NCI-H524 treated with DMSO at 0.1 percent for 48 hours (cell line): ENCODE data around the gene AKAP12.

ENCODE experiments used
- DNase-seq: peaks from one replicate; lab custom pipeline; 2025; lab: John Stamatoyannopoulos, UW

The AKAP12 gene

DNA sequence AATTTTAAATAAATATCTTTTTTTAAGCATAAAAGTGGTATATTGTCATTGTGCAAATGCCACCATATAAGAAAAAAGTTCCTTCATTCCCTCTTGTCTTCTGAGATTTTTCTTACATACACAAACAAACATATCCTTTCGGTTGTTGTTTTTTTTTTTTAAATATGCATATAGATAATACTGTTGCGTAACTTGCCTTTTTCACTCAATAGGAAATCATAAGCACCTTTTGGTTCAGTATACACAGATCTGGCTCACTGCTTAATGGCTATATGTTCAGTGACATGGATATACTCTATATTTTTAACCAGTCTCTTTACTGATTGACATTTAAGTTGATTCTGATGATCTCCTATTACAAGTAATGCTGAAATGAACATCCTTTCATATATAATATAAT lies 40.1 kb downstream of the AKAP12 start:
- no peak for DNase-seq

DNA sequence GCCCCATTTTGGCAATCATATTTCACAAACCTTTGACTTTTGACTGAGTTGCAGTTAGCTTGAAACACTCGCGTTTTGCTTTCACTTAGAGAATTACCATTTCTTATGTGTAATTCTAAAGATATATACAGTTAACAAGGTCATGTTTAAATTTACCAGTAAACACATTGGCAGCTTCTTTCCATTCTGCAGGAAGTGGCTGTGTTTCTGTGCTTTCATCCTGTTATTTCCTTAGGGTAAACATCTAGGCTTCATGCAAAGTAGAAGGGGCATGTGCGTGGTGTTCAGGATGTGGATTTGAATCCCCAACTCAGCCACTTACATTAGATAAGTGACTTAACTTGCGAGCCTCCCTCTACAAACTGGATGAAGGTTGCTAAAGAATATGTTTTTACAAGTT lies 41.1 kb downstream of the AKAP12 start:
- DNase-seq = no peak

DNA sequence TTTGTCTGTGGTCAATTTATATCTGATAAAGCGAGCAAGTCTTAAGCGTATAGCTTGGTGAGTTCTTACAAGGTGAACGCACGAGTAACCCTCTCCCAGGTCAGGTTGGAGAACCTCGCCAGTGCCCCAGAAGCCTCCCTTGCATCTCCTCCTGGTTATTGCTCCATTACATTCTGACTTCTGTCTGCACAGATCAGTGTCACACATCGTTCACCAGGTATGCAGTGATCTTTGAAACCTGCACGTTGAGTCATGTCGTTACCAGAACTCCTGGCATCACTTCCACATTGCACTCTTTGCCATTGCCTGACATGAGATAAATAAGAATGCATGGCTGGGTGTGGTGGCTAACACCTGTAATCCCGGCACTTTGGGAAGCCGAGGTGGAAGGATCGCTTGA lies 44.2 kb downstream of the AKAP12 start:
- no peak for DNase-seq

- DNase-seq = no peak
Observed at GRCh38 chr6:151284548-151285017, 44.8 kb downstream of the AKAP12 start.

- DNase-seq = no peak
Observed at GRCh38 chr6:151285122-151285521, 45.4 kb downstream of the AKAP12 start.

DNA sequence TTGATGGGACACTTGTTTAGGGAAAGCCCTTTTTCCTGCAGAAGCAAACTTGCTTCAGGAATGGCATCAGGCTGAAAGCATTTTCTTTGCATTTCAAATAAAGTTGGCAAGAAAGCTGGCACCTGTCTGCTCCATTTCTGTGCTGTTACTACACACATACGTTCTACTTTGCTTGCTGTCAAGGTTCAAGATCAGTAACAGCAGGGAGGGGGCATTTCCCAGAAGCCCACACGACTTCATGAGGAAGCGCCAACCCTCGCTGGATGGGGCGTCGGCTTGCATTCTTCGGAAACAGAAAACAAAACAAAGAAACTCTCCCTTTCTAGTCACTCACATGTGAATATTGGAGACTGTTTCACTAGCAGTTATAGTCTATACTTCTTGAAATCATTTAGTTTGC lies 46.4 kb downstream of the AKAP12 start:
- no peak for DNase-seq

DNA sequence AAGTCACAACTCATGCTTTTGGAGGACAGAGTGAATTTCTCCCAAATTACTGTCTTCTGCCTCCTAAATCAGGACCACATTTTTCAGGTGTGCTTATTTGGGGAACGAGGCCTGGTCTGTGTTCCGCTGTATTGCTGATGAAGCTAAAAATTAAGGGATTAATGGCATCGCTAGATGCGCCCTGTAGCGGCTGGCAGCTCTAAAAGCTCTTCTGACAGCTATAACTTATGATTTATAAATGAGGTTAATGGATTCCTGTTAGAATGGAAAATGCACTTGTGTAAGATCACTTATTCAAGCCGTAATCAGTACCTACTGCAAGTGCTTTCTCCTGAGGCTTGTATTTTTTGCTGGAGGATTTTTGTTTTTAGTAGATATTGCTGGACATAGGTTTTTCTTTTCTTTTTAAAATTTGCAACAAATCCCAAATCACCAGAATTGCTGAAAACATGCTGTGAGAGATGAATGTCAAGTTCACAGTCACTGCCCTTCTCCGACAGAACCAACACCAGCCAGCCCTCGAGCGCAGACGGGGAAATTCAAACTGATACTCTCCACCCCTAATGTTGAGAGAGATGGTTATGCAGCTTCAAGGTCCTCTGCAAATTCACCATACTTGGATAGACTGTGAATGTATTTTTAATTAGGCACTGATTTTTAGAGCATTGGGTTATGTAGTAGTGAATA lies 49.1 kb downstream of the AKAP12 start:
- no peak for DNase-seq

GRCh38 chr6:151289399-151290007 lies 49.7 kb downstream of the AKAP12 start:
- DNase-seq = no peak

DNA sequence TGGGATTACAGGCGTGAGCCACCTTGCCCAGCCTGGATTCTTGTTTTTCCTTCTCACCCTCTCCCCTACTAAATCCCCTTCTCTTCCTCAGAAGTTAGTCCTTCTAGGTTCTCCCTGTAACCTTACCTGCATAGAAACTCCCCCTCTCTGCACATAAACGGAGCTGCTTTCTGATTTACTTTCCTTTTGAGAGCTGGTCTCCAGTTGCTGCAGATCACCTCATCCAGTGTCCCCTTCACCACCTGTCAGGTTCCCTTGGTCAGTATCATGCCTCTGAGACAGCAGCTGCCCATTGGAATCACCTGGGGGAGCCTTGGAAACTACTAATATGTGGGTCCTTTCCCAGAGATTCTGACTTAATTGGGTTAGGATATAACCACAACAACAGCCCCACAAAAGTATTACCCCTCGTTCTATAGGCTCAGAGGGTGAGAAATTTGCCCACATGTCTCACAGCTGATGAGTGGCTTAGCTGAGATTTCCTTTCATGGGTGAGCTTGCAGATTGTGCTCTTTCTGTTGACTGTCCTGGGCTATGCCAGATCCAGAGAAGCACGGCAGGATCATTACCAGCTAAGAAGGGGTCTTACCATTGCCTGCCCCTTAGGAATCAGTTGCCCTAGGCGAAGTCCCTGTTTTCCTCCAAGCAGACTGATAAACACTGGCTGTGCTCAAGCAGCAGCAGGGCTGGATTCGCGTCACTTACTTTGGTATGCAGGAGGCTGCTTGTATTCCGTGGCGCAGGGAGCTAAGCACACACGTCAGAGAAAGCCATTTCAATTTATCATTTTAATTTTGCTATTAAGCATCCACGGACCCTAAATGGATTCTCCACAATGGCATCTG lies 51.3 kb downstream of the AKAP12 start:
- no peak for DNase-seq

- no peak for DNase-seq
Observed at GRCh38 chr6:151291722-151292059, 51.9 kb downstream of the AKAP12 start.

DNA sequence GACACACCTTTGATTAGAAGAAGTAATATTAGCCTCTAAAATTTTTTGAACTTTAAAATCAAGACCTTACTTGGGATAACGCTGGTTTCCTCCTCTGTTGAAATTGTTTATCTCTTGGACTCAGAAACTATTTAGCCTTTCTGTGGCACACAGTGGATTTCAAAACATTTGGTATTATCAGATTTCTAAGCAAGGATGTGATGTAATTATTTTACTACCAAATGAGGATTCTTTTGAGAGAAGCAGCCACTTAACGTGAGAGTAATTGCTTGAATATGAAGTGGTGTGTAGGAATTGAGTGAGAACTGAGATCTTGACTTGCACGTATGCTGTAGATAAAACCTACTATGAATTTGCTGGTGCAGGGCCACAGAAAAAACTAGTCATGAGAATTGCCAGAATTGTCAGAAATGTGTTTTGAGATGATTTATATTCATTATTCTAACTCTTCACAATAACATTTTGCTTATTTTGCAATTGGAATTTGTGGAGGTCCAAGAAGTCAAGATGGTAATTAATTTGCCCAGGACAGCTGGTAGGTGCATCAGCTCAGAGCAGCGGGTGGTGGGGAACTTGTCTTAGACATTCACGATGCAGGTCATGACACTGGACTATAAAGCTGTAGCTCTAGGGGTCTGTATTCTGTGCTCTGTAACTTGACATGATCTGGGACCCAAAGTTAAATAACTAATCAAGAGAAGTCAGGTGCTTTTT lies 53.4 kb downstream of the AKAP12 start:
- DNase-seq = no peak

DNA sequence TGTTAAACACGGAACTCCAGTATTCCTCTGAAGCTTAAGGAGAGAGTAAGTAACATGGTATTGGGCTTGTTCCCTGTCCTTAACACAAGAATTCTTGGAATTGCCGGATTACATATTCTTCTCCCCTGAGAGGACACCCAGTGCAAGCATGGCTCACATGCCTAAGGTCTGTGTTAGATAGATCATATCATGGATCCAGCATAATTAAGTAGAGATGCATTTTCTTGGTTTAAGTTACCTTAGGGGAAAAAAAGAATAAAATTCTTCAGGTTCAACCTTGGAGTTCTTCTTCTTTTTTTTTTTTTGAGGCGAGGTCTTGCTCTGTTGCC lies 53.9 kb downstream of the AKAP12 start:
- no peak for DNase-seq

DNA sequence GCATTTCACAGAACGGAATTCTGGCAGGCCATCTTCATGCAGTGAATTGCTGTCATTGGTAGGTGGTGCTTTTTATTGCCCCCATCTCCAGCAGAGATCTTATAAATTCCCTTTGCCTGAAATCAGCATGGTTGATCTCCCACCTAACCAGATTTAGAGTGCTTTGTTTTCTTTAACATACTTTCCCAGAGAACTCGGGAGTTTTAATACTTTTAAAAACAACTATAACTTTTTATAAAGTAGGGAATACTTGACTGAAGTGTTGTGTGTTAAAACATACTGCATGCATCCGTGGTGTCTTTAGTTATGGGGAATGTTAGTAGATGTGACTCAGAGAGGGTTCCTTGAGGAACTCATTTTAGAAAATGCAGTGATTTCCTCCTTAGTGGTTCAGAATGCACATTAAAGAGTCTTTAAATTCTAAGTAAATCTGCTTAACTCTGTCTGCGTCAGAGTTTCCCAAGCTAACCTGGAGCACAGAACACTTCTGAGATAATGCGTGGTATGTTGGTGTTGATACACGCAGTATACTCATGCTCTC lies 54.9 kb downstream of the AKAP12 start:
- no peak for DNase-seq

- DNase-seq = no peak
Observed at GRCh38 chr6:151297886-151298285, 58.1 kb downstream of the AKAP12 start.

DNA sequence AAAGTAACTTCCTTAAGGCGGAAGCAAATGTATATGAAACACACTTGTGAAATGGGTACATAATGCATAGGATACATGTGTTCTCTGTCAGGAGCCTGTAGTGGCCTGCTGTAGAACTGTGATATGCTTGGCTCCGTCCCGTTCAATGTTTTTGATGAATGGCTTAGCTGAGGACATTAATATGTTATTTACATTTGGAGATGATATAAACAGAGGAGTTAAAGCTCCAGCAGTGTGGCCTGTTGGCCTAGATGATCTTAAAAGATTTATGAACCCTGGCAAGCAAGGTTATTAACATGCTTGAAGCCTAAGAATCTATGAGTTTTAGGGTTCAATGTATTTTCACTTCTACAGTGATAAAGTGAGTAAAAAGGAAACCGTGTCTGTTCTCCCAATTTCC lies 59.2 kb downstream of the AKAP12 start:
- no peak for DNase-seq

DNA sequence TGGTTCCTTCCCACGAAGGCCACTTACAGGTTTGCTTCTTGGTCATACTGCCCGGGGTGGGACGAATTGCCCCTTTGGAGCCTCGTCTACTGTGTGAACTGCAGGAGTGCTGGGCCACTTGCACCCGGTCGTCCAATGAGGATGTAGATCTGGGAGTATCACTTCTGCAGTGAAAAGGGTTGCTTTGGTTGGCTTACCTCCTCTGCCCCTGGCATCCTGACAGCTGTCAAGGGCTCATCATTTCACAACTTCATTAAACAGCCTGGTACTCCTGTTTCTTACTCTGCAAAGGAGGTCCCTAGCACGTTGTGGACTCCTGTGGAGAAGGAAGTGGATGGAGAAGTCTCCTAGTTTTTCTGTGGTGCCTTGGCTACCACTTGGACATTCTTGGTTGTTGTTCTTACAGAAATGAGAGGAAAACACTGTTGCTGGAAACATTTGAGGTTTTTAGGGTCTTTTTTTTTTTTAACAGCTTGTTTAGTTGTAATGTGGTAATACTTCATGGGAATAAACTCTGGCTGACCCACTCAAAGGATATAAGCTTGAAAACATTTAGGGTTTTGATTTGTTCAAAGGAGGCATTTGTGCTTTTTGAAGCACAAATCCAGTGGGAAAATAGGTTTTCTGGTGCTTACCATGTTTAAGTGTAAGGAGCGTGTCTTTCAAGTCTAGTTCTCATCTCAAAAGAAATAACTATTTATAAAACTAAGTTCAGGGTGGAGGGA lies 60.7 kb downstream of the AKAP12 start:
- peak; percentile 87 for DNase-seq

GRCh38 chr6:151301547-151301946 lies 61.8 kb downstream of the AKAP12 start:
- no peak for DNase-seq

GRCh38 chr6:151303231-151303630 lies 63.5 kb downstream of the AKAP12 start:
- no peak for DNase-seq

DNA sequence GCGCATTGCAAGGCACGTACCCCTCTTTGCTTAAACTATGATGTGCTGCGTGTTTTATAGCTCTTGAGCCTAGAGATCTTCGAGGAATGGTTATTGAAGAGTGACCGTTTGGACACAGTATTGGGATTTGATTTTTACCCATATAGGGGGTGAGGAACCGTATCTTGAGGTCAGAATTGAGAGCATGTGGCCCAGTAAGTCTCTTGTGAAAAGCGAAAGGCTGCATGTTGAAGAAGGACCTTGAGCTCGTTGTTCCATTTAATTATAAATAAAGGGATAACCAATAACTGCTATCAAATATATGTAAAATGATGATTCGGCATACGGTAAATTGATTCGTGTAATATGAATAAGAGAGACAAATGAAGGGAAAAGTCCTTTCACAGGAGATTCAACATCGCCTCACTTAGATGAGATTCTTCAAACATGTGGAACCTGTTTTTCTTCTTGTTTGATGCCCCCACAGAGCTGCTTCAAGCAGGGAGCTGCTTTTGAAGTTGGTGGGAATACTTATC lies 66.6 kb downstream of the AKAP12 start:
- DNase-seq = no peak

DNA sequence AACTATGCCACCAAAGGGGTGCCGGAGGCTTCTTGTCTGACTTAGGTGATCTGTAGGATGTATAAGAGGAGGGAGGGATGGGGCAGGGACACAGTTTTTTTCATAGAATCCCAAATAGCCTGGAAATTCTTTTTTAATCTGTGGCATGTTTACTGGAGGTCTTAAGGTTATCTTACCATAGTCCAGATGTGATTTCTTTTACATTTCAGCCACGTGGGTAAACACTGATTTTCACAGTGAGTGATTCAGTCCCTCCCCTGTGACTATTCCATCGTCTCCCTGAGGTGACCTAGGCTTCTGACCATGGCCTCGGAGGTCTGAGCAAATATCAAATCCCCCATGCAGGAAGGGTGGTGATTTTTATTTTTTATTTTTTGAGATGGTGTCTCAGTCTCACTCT lies 67.7 kb downstream of the AKAP12 start:
- no peak for DNase-seq

DNA sequence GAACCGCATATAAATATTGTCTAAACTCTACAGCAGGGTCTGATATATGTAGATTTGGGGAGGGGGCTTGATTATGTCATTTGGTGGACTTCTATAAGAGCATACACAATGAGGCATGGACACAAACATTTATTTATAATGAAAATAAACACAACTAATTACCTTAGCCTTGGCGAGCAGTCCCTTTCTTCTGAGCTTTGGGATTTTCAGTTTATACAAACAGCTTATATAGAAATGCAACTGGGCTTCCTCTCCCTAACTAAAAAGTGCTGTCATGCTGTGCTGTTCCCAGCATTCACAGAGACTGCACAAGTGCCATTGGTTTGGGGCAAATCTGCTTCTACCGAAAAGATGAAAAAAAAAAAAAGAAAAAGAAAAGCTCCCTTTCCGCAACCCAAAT lies 69.9 kb downstream of the AKAP12 start:
- no peak for DNase-seq

DNA sequence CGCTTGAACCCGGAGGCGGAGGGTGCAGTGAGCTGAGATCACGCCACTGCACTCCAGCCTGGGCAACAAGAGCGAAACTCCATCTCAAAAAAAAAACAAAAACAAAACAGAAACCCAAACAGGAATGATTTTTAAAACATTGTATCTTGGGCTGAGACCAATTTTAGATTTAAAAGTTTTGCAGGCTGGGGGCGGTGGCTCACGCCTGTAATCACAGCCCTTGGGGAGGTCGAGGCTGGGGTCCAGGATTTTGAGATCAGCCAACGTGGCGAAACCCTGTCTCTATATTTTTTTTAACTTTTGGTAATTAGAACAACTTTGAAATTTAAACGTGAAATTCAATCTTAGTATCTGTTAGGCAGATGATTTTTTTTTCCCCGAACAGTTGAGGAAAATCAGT lies 70.5 kb downstream of the AKAP12 start:
- DNase-seq = no peak
